Coronary artery (tissue), 2 donors: ENCODE measurements around the gene IL15.

ENCODE experiments used
- DNase-seq: peaks from one replicate; pipeline ENCODE4 v3.0.0-alpha.2; 2017; ENCODE audit warnings: low spot score
- H3K27ac ChIP-seq, 2 donors: fragments of 200-600 bp; sonication (generic); one replicate each; pipeline ENCODE4 v1.5.1; 2016 to 2019
- H3K4me3 ChIP-seq: fragments of 200-600 bp; sonication (generic); 2 replicates; pipeline ENCODE4 v1.5.1; 2016; ENCODE audit warnings: mild to moderate bottlenecking, moderate library complexity
- TF ChIP-seq, protein P1 (sequence below): fragments of 200-600 bp; sonication (generic); IDR thresholded peaks from one replicate; pipeline ENCODE4 v1.5.1; 2019; ENCODE audit warnings: antibody characterized with exemption

Gene IL15

DNA sequence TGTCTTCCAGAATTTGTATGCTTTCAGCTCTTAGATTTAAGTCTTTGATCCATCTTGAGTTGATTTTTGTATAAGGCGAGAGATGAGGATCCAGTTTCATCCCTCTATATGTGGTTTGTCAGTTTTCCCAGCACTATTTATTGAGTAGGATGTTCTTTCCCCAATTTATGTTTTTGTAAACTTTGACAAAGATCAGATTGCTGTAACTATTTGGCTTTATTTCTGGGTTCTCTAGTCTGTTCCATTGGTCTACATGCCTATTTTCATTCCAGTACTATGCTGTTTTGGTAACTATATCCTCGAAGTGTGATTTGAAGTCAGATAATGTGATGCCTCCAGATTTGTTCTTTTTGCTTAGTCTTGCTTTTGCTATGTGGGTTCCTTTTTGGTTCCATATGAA is 60.7 kb downstream of the IL15 start:
- DNase-seq, result no peak
- TF ChIP-seq, protein P1, sequence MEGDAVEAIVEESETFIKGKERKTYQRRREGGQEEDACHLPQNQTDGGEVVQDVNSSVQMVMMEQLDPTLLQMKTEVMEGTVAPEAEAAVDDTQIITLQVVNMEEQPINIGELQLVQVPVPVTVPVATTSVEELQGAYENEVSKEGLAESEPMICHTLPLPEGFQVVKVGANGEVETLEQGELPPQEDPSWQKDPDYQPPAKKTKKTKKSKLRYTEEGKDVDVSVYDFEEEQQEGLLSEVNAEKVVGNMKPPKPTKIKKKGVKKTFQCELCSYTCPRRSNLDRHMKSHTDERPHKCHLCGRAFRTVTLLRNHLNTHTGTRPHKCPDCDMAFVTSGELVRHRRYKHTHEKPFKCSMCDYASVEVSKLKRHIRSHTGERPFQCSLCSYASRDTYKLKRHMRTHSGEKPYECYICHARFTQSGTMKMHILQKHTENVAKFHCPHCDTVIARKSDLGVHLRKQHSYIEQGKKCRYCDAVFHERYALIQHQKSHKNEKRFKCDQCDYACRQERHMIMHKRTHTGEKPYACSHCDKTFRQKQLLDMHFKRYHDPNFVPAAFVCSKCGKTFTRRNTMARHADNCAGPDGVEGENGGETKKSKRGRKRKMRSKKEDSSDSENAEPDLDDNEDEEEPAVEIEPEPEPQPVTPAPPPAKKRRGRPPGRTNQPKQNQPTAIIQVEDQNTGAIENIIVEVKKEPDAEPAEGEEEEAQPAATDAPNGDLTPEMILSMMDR, result no peak
- Histone ChIP-seq H3K4me3 (no peak overlapping the region), H3K27ac (no peak overlapping the region)

DNA sequence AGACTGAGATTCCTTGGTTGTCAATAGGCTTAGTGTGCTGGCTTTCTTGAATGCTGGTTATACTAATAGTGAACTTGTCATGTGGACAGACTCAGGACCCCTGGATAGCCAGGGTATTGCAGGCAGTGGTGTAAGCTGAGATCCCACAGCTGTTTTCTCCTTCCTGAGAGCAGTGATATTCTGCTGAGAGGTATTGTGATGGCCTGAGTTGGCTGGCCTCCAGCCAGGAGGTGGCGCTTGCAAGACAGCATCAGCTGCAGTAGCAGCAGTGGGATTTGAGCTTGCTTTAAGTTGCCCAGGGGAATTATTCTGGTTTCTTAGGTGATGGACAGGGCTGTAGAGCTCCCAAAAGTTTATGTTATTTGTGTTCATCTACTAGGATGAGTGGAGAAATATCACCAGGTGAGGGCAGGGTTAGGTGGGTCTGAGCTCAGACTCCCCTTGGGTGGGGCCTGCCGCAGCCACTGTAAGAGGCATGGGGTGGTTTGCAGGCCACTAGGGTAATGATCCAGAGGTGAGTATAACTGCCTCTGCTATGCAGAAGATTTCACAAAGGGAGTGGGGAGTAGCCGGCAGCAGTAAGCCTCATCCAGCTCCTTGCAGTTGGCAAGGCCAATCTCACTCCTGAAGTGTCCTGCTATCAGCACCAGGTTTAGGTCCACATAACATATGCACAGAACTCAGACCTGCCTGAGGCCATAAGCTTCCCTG is 66.2 kb downstream of the IL15 start:
- TF ChIP-seq, protein P1, result no peak
- H3K27ac ChIP-seq, result no peak overlapping the region
- no peak for DNase-seq
- no peak overlapping the region for H3K4me3 ChIP-seq

DNA sequence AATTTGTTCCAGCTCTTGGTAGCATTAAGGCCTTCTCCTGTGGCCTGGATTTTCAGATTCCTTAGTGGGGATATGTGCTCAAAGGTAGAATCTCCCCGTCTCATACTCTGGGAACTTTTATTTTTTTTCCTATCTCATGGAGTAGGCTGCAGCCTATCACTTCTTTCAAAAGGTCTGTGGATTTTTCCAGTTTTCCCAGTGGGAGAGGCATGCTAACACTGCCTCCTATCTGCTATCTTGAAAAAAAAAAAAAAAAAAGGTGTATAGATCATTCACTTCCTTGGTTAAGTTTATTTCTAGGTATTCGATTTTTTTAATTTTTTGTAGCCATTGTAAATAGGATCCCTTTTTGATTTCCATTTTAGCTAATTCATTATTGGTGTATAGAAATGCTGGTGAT is 67.1 kb downstream of the IL15 start:
- TF ChIP-seq, protein P1, result no peak
- Histone ChIP-seq H3K27ac (no peak overlapping the region), H3K4me3 (no peak overlapping the region)
- DNase-seq, result no peak

DNA sequence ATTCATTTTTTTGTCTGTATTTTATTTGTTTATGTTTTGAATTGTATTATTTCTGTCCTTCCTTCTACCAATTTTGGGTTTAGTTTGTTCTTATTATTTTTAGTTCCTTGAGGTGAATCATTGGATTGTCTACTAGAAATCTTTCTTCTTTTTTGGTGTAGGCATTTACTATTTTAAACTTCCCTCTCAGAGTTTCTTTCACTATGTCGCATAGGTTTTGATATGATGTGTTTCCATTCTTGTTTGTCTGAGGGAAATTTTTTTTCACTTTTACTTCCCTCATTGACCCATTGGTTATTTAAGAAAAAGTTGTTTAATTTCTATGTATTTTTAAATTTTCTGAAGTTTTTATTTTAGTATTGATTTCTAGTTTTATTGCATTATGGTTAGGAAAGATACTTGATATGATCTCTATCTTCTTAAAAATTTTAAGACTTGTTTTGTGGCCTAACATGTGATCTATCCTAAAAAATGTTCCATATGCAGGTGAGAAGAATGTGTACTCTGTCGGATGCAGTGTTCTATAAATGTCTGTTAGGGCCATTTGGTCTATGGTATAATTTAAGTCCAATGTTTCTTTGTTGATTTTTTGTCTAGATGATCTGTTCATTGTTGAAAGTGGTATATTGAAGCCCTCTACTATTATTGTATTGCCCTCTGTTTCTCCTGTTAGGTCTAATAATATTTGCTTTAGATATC is 68.8 kb downstream of the IL15 start:
- TF ChIP-seq, protein P1, result no peak
- no peak overlapping the region for H3K4me3 ChIP-seq
- no peak overlapping the region for H3K27ac ChIP-seq
- no peak for DNase-seq

DNA sequence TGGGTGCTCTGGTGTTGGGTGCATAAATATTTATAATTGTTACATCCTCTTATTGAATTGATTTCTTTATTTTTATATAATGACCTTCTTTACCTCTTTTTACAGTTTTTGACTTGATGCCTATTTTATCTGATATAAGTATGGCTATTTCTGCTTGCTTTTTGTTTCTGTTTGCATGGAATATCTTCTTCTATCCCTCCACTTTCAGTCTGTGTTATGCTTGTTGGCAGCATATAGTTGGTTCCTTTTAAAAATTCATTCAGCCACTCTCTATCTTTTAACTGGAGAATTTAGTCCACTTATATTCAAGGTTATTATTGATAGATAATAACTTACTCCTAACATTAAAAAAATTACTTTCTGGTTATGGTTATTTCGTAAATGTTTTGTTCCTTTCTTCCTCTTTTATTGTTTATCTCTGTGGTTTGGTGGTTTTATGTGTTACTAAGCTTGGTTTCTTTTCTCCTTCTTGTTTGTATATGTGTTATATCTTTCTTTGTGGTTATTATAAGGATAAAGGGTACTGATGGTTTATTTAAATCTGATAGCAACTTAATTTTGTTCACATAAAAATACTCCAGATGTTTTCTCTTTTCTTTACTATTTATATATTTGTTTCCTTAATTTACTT is 69.5 kb downstream of the IL15 start:
- Histone ChIP-seq H3K4me3 (no peak overlapping the region), H3K27ac (no peak overlapping the region)
- TF ChIP-seq, protein P1, result no peak
- no peak for DNase-seq

DNA sequence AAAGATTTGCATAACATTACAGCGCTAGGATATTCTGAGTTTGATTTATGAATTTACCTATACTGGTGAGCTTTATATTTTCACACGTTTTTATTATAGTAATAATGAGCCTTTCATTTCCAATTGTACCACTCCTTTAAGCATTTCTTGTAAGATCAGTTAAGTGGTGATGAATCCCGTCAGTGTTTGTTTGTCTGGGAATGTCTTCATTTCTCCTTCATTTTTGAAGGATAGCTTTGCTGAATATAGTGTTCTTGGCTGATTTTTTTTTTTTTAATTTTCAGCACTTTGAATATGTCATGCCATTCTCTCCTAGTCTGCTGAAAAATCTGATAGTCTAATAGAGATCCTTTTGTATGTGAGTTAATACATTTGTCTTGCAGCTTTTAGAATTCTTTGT is 70.1 kb downstream of the IL15 start:
- Histone ChIP-seq H3K27ac (no peak overlapping the region), H3K4me3 (no peak overlapping the region)
- TF ChIP-seq, protein P1, result no peak
- DNase-seq, result no peak

DNA sequence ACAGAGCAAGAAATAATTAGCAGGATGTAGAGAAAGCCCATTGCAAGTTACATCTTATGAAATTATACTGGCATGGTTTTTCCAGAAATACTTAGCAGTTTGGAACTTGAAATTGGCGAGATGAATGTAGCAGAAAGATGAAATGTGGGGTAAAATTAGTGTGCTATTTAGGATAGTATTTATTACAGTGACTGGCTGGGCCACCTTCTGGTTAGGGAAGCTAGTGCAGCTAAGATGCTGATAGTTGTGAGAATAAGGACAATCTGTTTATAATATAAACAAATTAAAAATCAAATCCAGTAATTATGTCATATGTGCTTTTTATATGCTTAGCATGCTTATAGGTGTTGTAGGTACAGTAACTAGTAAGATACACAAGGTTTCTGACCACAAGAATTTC is 74.8 kb downstream of the IL15 start:
- Histone ChIP-seq H3K27ac (no peak overlapping the region), H3K4me3 (no peak overlapping the region)
- TF ChIP-seq, protein P1, result peak; percentile 52
- no peak for DNase-seq
